HTR-8/SVneo (cell line): ENCODE results near the gene SLC30A7.
"Not testable (repeated sequence)": the region's sequence is repeated elsewhere in the genome, so short reads cannot be mapped to it uniquely, and the experiment has no call there.

Experiments used
- DNase-seq: peaks from one replicate; pipeline ENCODE4 v3.0.0; 2011; ENCODE audit warnings: low spot score, mixed read lengths; ENCODE audit not compliant: insufficient read length
- FAIRE-seq: peaks from 2 replicates; lab custom pipeline; 2011; peaks lifted over from hg19 to GRCh38; lab: Jason Lieb, UNC

The SLC30A7 gene

GRCh38 chr1:100889007-100889406 lies 6.9 kb upstream of the SLC30A7 start:
- DNase-seq, FAIRE-seq: not testable (repeated sequence)

GRCh38 chr1:100889869-100890482 lies 5.9 kb upstream of the SLC30A7 start:
- DNase-seq, FAIRE-seq: not testable (repeated sequence)

DNA sequence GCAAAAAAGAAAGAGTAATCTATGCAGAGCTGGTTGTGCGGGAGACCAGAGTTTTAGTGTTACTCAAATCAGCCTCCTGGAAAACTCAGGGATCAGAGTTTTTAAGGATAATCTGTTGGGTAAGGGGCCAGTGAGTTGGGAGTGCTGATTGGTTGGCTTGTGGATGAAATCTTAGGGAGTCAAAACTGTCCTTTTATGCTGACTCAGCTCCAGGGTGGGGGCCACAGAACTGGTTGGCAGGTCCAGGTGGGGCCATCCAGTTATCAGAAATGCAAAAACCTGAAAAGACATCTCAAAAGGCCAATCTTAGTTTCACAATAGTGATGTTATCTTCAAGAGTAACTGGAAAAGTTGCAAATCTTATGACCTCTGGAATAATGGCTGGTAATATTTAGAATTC lies 4.5 kb upstream of the SLC30A7 start:
- FAIRE-seq (no peak), DNase-seq (no peak)

DNA sequence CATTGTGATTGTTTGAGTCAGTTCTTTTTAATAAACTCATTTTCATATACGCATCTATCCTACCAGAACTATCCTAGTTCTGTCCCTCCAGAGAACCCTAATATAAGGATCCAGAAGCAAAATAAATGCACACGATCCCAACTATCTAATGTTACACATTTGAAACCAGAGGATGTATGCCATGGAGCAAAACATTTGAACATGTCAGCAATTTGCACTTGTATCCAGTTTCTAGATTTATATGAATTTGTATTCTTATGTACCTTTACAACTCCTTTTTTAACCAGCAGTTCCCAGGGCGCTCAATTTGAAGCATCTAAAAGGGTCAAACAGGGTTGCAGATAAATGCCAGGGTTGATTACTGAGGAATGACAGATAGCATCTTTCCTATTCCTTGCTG lies 3.3 kb upstream of the SLC30A7 start:
- FAIRE-seq (no peak), DNase-seq (no peak)

DNA sequence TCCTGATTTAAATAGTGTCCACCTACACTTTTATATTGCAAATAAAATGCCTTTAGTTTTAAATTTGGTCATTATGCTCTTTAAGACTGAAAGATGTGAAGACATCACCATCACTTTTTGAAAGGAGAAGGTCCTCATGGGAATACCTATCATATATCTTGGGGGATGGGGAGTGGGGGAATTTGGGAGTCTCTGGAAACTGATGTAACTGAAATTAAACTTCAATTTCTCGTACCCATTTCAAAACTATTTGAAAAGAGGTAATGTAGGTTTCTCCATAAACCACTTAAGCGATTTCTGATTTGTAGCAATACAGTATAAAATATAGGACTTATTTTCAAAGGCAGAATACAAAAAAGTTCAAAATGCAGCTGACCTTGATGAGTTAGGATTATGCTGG lies 2.2 kb upstream of the SLC30A7 start:
- no peak for FAIRE-seq

DNA sequence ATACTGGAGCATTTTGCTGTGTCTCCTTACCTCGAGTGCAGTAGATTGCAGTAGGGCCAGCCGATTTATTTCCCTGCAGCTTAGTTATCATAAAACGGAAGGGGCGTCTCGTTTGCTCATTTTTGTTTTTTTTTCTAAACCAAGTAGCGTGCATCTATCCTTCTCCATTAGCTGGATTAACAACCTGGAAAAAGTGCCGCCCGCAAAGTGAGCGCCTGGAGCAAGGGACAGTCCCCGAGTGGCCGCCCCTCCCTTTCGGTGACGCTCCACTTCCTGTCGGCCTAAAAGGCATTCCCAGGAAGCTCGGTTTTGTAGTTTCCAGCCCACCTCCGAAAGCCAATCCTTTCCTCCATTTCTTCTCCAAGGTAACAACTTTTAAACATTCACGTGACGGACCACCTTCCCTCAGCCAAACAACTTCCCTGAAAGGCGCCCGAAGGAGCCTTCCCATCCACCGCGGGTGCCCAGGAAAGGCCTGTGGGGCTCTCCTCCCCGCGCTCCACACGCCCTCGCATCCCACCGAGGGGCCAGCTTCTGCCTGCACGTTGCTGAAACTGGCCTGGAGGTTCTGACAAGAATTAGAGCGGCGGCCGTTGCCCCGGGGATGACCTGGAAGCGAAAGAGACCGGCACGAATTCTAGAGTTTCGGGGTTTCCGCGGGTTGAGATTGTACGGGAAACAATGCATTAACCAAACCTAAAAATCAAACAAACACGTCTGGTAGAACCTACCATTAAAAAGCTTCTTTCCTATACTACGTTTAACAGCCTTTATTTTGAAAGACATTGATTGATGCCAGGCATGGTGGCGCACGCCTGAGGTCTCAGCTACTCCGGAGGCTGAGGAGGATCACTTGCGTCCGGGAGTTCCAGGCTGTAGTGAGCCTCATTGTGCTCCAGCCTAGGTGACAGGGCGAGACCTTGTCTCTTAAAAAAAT lies 1.0 kb upstream of the SLC30A7 start, which contains the start of gene EXTL2:
TSS of gene EXTL2 (minus strand) at position 240 of the 937 bp plus-strand sequence. CDS start 6,085 bp downstream, outside the sequence.
- DNase-seq (peak; percentile 53), FAIRE-seq (no peak)

More for the DNA sequence above, 2.2 kb upstream of the SLC30A7 start:
- DNase-seq: no peak

DNA sequence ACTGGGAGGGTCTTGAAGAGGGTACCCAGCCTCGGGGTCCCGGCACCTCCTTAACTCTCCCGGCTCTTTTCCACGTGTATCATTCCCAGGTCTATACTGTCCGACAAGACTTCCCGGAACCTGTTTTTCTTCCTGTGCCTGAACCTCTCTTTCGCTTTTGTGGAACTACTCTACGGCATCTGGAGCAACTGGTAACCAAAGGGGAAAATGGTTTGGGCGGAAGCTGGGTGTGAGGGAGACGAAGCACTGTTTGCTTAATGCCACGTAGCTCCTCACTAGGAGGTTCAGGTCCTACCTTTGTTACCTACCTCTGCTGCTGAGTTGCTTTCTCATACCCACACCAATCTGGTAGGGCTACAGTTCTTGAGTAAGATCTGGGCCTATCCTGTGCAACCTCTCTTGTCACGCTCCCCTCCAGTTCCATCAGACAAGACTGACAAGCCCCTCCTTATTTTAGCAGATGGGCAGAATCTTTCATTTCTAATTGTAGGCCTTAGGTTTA lies 642 bp downstream of the SLC30A7 start:
- FAIRE-seq (no peak), DNase-seq (no peak)

GRCh38 chr1:100902365-100902764 lies 6.5 kb downstream of the SLC30A7 start:
- DNase-seq: no peak
- no peak for FAIRE-seq

- FAIRE-seq: no peak
- no peak for DNase-seq
Observed at GRCh38 chr1:100903777-100904176, 7.9 kb downstream of the SLC30A7 start.

DNA sequence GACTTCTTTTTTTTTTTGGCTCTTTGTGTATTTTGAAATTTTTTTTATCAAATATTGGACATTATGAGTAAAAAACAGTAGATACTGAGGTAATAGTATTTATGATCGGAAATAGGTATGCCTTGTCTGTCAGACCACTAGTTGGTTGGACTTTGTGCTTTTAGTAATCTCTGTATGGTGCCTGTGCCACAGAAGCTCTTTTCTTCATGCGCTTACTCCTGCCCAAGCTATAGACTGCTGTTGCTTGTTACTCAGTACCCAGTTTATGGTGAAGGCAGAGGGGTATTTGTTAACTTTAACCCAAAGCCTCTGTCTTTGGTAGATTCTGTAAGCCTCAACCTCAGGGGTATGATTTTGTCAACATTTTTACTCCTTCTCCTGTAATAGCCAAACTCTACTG lies 8.6 kb downstream of the SLC30A7 start:
- DNase-seq (no peak), FAIRE-seq (no peak)

DNA sequence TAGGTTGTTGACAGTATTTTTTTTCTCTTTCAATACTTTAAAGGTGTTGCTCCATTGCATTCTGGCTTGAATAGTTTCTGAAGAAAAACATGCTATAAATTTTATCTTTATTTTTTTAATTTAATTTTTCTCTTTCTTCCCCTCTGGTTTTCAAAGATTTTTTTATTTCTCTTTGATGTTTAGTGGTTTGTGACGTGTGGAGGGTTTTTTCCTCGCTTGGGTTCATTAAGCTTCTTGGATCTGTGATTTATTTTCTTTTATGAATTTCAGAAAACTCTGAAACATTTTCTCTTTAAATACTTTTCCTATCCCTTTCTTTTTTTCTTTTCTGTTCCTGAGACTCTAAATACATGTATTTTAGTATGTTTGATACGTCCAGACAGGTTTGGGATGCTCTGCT lies 9.3 kb downstream of the SLC30A7 start:
- FAIRE-seq (no peak), DNase-seq (no peak)

DNA sequence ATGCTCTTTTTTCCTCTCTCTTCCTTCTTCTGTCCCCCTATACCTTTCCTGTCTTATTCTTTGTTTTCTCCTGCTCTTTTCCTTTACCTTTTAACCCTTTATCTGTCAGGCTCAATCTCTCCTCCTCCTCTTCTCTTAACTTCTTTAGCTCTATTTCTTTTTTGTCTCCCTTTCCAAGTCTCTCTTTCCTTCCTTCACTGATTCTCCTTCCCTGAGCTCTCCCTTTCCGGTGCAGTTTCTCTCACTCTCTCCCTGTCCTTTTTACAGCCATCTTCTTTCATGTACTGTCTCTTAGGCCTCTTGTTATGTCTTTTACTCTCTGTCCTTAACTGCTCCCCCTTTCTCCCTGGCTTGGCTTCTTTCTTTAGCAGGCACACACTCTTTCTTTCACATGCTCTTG lies 12.0 kb downstream of the SLC30A7 start:
- DNase-seq: no peak
- no peak for FAIRE-seq

GRCh38 chr1:100909018-100909417 lies 13.1 kb downstream of the SLC30A7 start:
- DNase-seq (no peak), FAIRE-seq (no peak)

- DNase-seq (no peak), FAIRE-seq (no peak)
Observed at GRCh38 chr1:100912019-100912418, 16.1 kb downstream of the SLC30A7 start.

DNA sequence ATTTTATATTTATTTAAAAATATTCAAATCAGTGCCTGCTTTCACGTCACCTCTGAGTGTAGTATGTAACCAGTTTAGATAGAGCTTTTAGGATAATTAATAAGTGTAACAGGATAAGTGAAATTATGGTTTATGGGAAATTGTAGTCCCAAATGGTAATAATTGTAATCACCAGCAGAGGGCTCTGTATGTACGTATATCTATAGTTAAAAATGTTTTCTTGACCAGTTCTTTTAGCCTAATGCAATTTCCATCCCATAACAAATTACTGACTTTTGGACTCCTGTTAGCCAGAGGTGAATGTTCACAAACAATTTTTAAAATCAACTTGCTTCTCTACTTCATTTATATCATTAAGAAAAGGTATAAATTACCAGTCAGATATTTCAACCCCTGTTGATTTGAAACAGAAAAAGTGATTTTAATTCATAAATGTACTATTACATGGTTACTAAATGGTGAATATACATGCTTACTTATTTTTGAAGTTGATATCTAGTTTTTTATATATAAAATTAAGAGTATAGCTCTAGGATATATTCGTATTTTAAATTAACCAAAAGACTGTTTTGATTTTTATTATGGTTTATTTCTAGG lies 25.3 kb downstream of the SLC30A7 start:
- DNase-seq (no peak), FAIRE-seq (no peak)

GRCh38 chr1:100924212-100924611 lies 28.3 kb downstream of the SLC30A7 start:
- FAIRE-seq (no peak), DNase-seq (no peak)

DNA sequence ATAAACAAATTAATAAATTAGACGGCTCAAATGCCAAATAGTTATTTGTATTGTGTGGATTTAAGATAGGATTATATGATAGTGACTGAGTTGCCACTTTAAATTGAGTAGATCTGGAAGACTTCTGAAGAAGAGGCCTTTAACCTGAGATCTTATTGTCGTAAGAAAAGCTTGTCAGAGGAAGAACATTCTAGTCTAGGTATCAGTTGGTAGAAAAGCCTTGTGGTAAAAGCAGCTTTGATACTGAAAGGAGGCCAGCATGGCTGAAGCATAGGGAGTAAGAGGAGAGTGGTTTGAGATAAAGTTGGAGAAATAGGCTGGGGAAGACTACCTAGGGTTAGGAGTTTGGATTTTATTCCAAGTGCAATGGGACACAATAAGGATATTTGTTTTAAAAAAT lies 29.1 kb downstream of the SLC30A7 start:
- no peak for FAIRE-seq
- DNase-seq: no peak

GRCh38 chr1:100926240-100926639 lies 30.4 kb downstream of the SLC30A7 start:
- DNase-seq: no peak
- FAIRE-seq: no peak

- no peak for DNase-seq
- no peak for FAIRE-seq
Observed at GRCh38 chr1:100927276-100927675, 31.4 kb downstream of the SLC30A7 start.

GRCh38 chr1:100928128-100928527 lies 32.2 kb downstream of the SLC30A7 start:
- FAIRE-seq (no peak), DNase-seq (no peak)

- FAIRE-seq (no peak), DNase-seq (no peak)
Observed at GRCh38 chr1:100930494-100930893, 34.6 kb downstream of the SLC30A7 start.
